CD4-positive, alpha-beta T cell treated with Interleukin-12 subunit alpha and Interleukin-12 subunit beta, for 1 hour (primary cell): ENCODE data around the gene NRSN1.

ENCODE experiments used
- DNase-seq: peaks from one replicate; pipeline ENCODE4 v3.0.0-alpha.2; 2020

The NRSN1 gene

DNA sequence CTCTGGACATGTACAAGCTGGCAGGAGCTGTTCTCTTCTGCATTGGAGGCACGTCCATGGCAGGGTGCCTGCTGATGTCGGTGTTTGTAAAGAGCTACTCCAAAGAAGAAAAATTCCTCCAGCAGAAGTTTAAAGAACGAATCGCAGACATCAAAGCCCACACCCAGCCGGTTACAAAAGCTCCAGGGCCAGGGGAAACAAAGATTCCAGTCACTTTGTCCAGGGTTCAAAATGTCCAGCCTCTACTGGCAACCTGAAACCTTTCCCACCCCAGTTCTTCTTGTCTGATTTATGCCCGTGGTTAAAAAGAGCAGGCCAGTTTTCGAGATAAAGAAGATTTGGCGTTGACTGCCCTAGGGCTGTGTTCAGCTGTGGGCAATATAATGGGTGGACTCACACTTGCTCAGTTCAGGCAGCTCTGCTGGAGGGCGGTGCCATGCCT is 19.7 kb downstream of the NRSN1 start:
- no peak for DNase-seq

GRCh38 chr6:24146871-24147270 is 20.9 kb downstream of the NRSN1 start:
- no peak for DNase-seq

DNA sequence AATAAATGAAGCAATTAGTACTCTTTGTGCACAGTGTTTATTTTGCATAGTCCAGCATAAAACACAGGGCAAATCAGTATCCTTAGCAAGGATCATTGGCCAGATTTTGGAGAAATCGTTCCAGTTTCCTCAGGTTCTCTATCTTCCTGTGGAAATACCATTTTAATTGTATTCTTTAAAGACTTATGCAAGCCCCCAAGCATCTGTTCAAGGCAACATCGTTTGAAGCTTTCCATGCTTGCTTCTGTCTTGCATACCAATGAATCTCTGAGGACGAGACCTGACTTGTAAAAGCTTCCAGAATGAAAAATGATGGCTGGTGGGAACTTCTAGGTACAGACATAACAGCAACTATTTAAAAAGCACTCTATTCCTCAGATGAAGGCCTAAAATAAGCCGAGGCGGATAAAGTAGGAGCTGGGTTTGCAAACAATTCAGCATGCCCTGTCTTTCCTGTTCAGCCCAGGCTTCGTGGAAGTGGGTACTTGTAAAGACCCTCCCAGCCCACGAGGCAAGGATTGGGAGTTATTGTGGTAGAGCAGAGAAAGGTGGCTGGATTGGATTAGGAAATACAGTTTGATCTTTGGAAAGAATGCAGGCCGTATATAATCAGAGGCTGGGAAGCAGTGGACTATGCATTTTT is 21.6 kb downstream of the NRSN1 start:
- DNase-seq: no peak

DNA sequence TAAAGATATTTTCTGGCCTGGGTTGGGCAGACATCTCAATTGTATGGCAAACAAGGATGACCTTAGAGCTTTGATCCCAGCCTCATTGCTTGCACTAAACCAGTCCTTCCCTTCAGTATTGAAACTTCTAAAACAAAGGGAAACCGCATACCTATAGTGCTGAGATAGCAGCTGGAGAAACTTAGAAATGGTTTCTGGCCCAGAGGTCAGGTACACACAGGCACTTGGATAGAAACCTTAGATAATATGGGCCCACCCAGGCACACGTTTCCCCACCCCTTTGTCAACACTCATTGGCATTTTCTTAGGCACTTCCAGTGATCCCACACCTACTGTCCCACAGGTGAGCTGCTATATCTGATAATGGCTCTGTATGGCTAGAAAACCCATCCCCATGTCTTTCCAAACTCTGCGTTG is 22.1 kb downstream of the NRSN1 start:
- no peak for DNase-seq

- DNase-seq: no peak
Observed at GRCh38 chr6:24148684-24149083, 22.7 kb downstream of the NRSN1 start.

DNA sequence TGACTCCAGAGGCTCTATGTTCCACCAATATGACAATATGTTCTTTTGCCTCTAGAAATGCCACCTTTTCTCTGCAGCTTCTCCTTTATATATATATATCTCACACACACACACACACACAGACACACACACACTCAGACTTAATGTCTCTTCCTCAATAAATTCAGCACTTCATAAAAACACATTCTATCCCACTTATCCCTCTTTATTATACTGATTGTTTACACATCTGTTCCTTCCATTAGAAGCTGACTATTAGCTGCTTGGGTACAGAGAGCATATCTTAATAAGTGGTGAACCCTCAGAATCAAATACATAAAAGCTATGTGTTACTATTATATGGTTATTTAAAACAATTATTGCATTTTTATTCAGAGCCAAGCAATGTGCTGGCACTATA is 23.3 kb downstream of the NRSN1 start:
- DNase-seq: no peak

GRCh38 chr6:24149836-24150235 is 23.8 kb downstream of the NRSN1 start:
- no peak for DNase-seq

DNA sequence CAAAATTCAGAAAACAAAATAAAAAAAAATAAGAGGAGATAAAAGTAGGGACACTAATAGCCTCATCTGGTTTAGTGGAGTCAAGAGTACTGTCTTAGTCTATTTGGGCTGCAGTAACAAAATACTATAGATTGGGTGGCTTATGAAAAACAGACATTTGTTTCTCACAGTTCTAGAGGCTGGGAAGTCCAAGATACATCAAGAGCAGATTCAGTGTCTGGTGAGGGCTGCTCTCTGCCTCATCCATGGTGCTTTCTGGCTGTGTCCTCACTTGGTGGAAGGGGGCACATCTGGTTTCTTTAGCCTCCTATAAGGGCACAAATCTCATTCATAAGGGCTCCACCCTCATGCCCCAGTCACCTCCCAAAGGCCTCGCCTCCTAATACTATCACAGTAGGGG is 26.0 kb downstream of the NRSN1 start:
- DNase-seq: no peak

- DNase-seq: no peak
Observed at GRCh38 chr6:24154121-24154520, 28.1 kb downstream of the NRSN1 start.

GRCh38 chr6:24157886-24158285 is 31.9 kb downstream of the NRSN1 start:
- no peak for DNase-seq

- DNase-seq: no peak
Observed at GRCh38 chr6:24183584-24183983, 57.6 kb downstream of the NRSN1 start.

DNA sequence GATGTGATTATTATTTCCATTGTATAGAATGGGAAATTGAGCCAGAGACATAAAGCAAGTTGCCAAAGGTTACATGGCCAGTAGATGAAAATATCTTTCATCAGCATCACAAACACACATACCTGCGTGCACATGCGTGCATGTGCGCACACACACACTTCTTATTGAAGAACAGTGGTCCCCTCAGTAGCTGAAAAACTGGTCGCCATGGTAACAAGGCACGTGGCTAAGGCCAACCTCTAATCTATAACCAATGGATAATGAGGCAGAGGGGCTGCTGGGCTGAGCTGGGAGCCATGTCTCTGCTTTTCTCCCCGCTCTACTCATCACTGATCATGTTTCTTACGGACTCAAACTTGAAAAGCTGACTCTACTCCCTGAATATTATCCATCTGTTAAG is 60.3 kb downstream of the NRSN1 start:
- no peak for DNase-seq

- DNase-seq: no peak
Observed at GRCh38 chr6:24187965-24188577, 62.1 kb downstream of the NRSN1 start.

GRCh38 chr6:24188578-24189080 is 62.6 kb downstream of the NRSN1 start:
- no peak for DNase-seq

DNA sequence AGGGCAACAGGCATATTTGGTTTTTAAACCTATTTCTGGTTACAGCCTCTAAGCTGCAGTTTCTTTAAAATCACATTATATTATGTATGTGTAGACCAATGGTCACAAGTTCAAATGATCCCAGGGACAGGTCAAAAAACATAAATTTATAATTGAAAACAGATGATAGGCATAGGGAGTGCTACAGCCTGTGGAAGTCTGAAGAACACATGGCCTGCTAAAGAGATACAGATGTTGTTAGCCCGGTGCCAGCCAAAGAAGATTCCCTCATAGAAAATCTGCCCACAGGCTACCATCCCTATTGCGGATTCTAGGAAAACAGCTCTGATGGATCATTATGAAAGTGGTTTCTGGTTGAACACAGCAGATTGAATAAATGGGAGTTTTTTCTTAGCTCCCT is 65.3 kb downstream of the NRSN1 start:
- no peak for DNase-seq

- DNase-seq: no peak
Observed at GRCh38 chr6:24193364-24193763, 67.3 kb downstream of the NRSN1 start.

GRCh38 chr6:24194978-24195700 is 69.1 kb downstream of the NRSN1 start:
- no peak for DNase-seq

DNA sequence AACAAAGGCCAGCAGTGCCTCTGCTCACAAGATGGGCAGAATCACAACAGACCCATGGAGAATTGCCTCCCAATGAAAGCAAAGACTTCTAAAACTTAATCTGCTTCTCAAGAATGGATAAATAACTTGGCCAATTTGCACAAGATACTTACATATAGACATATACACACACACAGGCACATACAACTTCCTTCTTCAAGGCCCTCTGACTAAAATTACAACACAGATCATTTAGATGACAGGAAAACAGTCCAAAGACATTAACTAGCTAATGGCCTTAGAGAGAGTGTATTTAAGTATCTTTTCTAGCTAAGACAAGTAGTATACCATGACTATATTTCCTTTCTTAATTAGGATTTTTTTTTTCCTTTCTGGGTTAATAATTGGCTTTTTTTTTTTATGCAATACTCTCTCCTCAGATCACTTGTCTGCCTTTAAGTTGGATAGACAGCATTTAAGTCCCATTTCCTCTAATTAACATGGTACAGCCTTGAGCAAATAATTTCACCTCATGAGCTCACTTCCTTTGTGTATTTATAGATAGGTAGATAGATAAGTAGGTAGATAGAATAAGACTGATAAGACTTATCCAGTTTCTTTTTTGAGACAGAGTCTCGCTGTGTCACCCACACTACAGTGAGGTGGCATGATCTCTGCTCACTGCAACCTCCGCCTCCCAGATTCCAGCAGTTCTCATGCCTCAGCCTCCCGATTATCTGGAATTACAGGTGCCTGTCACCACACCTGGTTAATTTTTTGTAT is 70.0 kb downstream of the NRSN1 start:
- no peak for DNase-seq
